KMS-11 (cell line): ENCODE measurements around the gene HDLBP.

Source experiments
- H2AFZ ChIP-seq: fragments of 200-600 bp; sonication (generic); 2 replicates; pipeline ENCODE4 v1.6.1; 2016; ENCODE audit warnings: antibody characterized with exemption, mixed run types, low read depth
- H3K27ac ChIP-seq: fragments of 200-600 bp; sonication (generic); 2 replicates; pipeline ENCODE4 v1.6.1; 2016; ENCODE audit warnings: mild to moderate bottlenecking, mixed run types
- H3K27me3 ChIP-seq: fragments of 200-600 bp; sonication (generic); 2 replicates; pipeline ENCODE4 v1.6.1; 2017; ENCODE audit warnings: mild to moderate bottlenecking, low read depth, mixed run types, moderate library complexity; ENCODE audit not compliant: insufficient read depth
- H3K36me3 ChIP-seq: fragments of 200-600 bp; sonication (generic); 2 replicates; pipeline ENCODE4 v1.6.1; 2017; ENCODE audit warnings: mild to moderate bottlenecking, mixed run types; ENCODE audit not compliant: insufficient read depth
- H3K4me1 ChIP-seq: fragments of 200-600 bp; sonication (generic); 2 replicates; pipeline ENCODE4 v1.6.1; 2016; ENCODE audit warnings: mild to moderate bottlenecking, low read depth, mixed run types; ENCODE audit not compliant: poor library complexity, severe bottlenecking
- H3K4me2 ChIP-seq: fragments of 200-600 bp; sonication (generic); 2 replicates; pipeline ENCODE4 v1.7.0; 2016; ENCODE audit warnings: mild to moderate bottlenecking, mixed run types
- H3K4me3 ChIP-seq: fragments of 200-600 bp; sonication (generic); IDR thresholded peaks from 2 replicates; pipeline ENCODE4 v1.6.1; 2017; ENCODE audit warnings: low read depth, low read length, mixed read lengths; ENCODE audit not compliant: insufficient read depth
- H3K79me2 ChIP-seq: fragments of 200-600 bp; sonication (generic); 2 replicates; pipeline ENCODE4 v1.6.1; 2016; ENCODE audit warnings: low read depth, mixed run types; ENCODE audit not compliant: insufficient read depth
- H3K9ac ChIP-seq: fragments of 200-600 bp; sonication (generic); 2 replicates; pipeline ENCODE4 v1.6.1; 2016; ENCODE audit warnings: mild to moderate bottlenecking, mixed run types
- H4K20me1 ChIP-seq: fragments of 200-600 bp; sonication (generic); 2 replicates; pipeline ENCODE4 v1.6.1; 2016; ENCODE audit warnings: mild to moderate bottlenecking, mixed run types; ENCODE audit not compliant: insufficient read depth
- CTCF ChIP-seq: fragments of 200-600 bp; sonication (generic); conservative IDR thresholded peaks from 2 replicates; pipeline ENCODE4 v1.6.1; 2017; ENCODE audit warnings: low read depth, mild to moderate bottlenecking, antibody characterized with exemption, low read length, moderate library complexity, mixed read lengths

The HDLBP gene

DNA sequence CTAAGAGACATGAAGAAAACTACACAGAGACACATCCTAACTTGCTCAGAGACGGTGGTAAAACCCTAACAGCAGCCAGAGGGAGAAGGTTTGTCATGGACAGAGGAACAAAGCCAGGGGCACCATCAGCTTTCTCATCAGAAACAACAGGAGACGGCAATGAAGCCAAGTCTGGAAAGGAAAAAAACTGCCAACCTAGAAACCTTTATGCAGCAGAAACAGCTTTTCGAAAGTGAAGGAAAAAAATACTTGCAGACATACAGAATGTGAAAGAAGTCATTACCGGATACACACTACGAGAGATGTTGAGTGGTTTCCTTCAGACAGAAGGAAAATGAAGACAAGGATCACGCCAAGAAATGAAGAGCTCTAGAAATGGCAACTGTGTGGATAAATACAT, 71.1 kb downstream of the HDLBP start:
- no peak for TF ChIP-seq CTCF
- H3K36me3 ChIP-seq = peaks cover 28% of the 10 kb centered on the region; the same call in 1 of the 2 replicates
- H3K4me3 ChIP-seq = no peak overlapping the region

GRCh38 chr2:241242306-241242705, 73.2 kb downstream of the HDLBP start:
- peaks cover 31% of the 10 kb centered on the region; the same call in 1 of the 2 replicates for H3K36me3 ChIP-seq
- no peak overlapping the region for H3K9ac ChIP-seq
- no peaks in the 10 kb centered on the region for H4K20me1 ChIP-seq
- H2AFZ ChIP-seq = no peak overlapping the region
- H3K27ac ChIP-seq = no peak overlapping the region
- H3K79me2 ChIP-seq = no peaks in the 10 kb centered on the region
- no peaks in the 10 kb centered on the region for H3K4me1 ChIP-seq
- H3K4me3 ChIP-seq = no peak overlapping the region
- no peaks in the 10 kb centered on the region for H3K27me3 ChIP-seq
- no peak for TF ChIP-seq CTCF
- H3K4me2 ChIP-seq = no peak overlapping the region

More for the DNA sequence above, 71.1 kb downstream of the HDLBP start:
- Histone ChIP-seq H3K4me2 (no peak overlapping the region), H4K20me1 (no peaks in the 10 kb centered on the region), H3K27me3 (no peaks in the 10 kb centered on the region), H3K9ac (no peak overlapping the region), H3K27ac (no peak overlapping the region), H2AFZ (no peak overlapping the region), H3K4me1 (no peaks in the 10 kb centered on the region), H3K79me2 (no peaks in the 10 kb centered on the region)

DNA sequence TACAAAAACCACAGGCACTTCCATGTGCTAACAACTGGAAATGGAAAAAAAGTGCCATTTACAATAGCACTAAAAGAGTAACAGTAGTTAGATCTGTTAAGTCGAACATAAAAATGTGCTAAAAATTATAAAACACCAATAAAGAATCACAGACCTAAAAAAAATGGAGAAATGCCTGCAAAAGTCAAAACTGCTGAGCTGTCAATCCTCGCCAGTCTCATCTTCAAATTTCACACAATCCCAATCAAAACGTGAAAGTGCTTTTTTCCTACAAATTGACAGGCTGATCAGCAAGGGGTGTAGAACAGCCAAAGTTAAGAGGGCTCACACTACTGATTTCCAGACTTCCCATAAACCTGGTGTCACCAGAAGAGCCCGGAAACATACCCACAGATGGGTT, 73.8 kb downstream of the HDLBP start:
- Histone ChIP-seq H3K4me2 (no peak overlapping the region), H3K27me3 (no peaks in the 10 kb centered on the region), H3K4me3 (no peak overlapping the region), H3K27ac (no peak overlapping the region), H2AFZ (no peak overlapping the region), H3K79me2 (no peaks in the 10 kb centered on the region), H4K20me1 (no peaks in the 10 kb centered on the region), H3K36me3 (peaks cover 31% of the 10 kb centered on the region; the same call in 1 of the 2 replicates), H3K9ac (no peak overlapping the region), H3K4me1 (no peaks in the 10 kb centered on the region)
- no peak for TF ChIP-seq CTCF

DNA sequence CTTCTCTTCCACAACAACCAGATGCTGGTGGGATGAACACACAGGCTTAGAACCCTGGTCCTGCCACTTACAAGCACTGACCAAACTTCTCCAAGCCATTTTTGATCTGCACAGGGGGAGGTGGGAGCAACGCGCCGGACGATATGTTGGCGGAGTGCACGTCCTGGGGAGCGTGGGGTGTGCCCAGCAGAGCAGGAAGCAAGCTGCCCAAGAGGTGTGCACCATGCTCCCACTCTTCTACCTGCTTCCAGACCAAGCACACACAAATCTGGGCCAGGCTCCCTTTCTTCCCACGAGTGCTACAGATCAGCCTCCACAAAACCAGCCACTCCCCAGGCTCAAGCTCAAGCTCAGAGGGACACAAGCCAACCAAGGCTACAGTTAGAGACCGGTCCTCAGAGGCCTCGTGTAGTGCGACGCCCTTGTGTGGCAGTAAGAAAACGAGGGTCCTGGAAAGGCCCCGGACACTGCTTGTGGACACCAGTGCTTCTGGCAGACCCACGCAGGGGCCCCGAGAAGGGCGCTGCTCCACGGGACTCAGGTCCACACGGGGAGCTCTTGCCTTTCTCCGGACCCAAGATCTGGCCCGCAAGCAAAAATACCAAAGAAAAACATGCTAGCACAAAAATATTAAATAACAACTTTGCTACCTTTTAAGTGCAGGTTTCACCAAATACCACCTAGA, 75.0 kb downstream of the HDLBP start:
- no peaks in the 10 kb centered on the region for H3K27me3 ChIP-seq
- H3K27ac ChIP-seq = no peak overlapping the region
- H3K4me3 ChIP-seq = no peak overlapping the region
- no peak overlapping the region for H2AFZ ChIP-seq
- no peak for TF ChIP-seq CTCF
- no peaks in the 10 kb centered on the region for H4K20me1 ChIP-seq
- H3K36me3 ChIP-seq = peaks cover 22% of the 10 kb centered on the region; the same call in 1 of the 2 replicates
- no peaks in the 10 kb centered on the region for H3K4me1 ChIP-seq
- H3K79me2 ChIP-seq = no peaks in the 10 kb centered on the region
- no peak overlapping the region for H3K9ac ChIP-seq
- no peak overlapping the region for H3K4me2 ChIP-seq
